ENCODE results near the gene SYT1.

- TF ChIP-seq CTCF (IDR thresholded peaks at IDR 0.05; ENCODE audit: control extremely low read depth in 1 of 3, insufficient read depth in 1 of 3, low read depth in 1 of 3, low read length in 3 of 3) = no peak
- TF ChIP-seq, protein P1, sequence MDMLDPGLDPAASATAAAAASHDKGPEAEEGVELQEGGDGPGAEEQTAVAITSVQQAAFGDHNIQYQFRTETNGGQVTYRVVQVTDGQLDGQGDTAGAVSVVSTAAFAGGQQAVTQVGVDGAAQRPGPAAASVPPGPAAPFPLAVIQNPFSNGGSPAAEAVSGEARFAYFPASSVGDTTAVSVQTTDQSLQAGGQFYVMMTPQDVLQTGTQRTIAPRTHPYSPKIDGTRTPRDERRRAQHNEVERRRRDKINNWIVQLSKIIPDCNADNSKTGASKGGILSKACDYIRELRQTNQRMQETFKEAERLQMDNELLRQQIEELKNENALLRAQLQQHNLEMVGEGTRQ (IDR thresholded peaks at IDR 0.05; ENCODE audit: low read length) = no peak
Observed at GRCh38 chr12:78866518-78866917, 1.9 kb downstream of the SYT1 start.

All from H1 (cell line).